GM19043 (cell line): Measurements from ENCODE around the gene HKDC1.

Source experiments
- ATAC-seq: cut with Tn5 transposase; IDR thresholded peaks from one replicate; pipeline ENCODE4 v1.9.1; 2021; ENCODE audit warnings: low read depth; ENCODE audit not compliant: unreplicated experiment

Gene HKDC1

DNA sequence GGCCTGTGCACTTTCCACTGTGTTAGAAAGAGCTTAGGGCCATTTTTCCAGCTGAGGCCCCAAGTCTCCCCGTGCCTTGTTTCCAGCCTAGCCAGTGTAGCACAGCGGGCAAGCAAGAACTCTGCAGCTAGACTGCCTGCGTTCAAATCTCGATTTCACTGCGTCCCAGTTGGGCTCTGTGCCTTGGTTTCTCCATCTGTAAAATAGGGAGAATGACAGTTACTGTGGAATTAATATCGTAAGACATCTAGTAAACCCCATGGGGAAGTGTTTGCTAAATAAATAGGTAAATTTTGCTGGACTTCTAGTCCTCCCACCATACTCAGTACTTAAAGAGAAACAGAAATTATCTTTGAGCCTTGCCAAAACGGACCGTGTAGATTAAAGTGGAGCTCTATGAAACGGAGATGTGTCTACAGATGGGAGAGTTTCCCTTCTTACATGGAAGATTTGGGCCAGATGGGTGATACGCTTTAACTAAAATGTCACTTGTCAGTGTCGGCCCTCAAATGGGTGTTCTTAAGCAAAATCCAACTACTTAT is 3.5 kb upstream of the HKDC1 start:
- ATAC-seq = no peak

DNA sequence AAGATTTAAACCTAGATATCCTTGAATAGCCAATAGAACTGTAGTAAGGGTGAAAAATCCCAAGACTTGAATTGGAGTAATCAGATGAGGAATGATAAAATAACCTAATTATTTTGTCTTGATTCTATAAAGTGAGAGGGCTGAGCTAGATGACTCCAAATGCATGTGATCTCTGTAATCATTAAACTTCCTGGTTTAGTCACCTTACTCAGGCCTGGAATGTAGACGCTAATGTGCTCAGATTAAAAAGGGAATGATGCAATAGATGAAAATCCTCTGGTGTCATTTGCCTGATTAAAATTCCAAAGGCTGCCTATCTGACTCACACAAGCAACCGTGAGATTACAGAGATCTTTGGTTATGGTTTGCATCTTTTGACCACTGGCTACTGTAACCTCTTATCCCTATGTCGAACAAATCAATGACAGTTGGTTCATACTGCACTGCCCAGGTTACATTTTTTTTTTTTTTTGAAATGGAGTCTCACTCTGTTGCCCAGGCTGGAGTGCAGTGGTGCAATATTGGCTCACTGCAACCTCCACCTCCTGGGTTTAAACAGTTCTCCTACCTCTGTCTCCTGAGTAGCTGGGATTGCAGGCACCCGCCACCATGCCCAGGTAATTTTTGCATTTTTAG is 2.9 kb upstream of the HKDC1 start:
- no peak for ATAC-seq

DNA sequence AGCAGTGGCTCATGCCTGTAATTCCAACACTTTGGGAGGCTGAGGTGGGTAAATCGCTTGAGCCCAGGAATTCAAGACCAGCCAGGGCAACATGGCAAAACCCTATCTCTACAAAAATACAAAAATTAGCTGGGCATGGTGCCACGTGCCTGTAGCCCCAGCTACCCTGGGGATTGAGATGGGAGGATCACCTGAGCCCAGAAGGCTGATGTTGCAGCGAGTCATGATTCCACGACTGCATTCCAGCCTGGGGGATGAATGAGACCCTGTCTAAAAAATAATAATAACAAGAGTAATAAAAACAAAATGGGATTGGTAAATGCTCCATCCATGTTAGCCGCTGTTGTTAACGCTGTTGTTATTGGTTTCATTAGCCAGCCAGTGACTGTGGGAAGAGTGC is 1.3 kb upstream of the HKDC1 start:
- no peak for ATAC-seq

DNA sequence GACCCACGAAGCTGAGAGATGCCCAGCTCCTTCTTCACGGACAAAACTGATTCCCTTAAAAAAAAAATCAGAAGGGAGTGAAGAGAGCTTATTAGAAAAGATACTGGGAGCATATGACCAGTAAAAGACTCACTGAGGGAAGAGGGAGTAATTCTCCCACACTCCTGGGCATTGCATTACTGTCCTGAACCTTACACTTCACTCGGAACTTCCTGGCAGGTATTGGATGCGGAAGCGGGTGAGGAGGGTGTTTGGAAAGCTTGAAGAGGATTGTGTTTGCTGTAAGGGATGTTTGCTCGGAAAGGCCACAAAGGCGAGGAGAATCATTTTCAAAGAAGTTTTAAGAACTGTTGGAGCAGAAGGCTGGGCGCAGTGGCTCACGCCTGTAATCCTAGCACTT is 375 bp downstream of the HKDC1 start:
- ATAC-seq = no peak

DNA sequence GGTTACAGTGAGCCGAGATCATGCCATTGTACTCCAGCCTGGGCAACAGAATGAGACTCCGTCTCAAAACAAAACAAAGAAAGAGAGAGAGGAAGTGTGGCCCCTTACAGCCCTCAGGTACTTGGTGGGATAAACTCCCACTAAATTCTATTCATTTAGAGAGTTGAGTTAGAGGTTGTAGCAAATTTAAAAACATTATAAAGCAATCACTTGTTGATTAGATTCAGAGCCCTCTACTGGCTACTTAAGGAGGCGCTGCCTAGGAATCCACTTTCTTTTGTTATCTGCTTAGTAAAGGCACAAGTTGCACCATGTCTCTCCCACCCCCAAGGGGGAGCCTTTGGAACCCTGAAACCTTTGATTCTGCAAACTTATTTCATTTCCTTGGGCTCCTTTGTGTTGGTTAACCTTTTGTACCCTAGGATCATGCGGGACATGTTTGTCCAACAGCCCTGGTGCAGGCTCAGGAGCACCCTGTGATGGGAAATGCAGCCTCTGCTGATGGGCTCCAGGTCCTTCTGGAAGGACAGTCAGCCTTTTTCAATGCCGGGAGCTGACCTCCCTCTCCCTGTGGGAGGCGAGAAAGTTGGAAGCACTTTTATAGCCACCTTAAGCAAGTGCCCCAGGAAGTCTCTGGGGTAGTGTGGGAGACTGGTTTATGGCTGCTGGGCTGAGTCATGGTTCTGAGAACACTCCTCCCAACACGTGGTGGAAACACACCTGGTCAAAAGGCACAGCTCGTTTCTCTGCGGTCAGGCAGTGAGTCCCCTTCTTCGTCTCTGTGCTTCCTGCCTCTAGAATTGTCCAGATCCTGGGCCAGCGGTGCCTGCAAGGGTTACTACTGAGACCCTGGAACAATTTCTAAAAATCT is 2.3 kb downstream of the HKDC1 start:
- ATAC-seq = peak; percentile 97

DNA sequence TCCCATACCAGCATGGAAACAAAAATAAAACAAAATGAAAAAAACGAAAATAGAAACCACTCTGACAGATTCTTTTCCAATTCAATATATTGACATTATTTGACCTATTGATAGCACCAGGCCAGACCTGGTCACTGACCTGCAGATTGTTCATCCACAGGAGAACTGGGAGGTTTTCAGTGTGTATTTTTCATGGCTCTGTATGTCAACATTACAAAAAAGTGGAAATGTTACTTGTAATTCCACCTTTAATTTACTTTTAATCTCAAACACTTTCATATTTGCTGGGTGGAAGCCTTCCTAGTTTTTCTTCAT is 2.9 kb downstream of the HKDC1 start:
- peak; percentile 15 for ATAC-seq

DNA sequence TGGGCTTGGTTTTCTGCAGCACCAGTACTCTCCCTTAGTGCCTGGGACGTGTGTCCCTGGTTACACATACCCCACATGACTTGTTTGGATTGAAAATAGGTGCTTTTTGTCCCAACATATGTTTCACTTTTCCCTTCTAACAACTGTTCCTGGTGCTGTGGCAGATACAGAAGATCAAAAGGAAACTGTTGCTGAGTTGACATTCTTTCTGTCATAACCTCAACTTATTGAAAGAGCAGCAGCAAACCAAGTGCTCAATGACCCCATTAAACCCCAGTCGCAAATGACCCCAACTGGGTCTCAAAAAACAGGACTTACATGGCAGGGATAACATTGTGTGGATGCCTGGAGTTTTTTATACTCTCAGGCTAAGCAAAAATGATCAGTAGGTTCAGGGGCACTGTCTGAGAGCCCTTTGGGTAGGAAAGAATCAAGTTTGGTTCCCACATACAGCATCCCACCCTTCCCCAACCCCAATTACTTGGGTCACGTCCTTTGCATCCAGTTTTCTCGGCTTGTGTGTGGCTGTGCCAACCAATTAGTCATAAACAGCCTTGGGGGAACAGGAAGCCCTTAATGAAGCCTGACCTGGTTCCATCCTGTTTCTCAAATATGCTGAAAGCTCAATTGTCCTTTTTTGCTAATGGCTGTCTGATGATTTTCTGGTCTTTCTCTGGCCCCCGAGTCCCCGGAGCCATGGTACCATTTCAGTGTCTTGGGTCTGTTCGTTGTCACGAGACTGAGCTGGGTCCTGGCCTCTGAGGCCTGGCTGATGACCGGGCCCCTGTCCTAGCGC is 4.9 kb downstream of the HKDC1 start:
- no peak for ATAC-seq

DNA sequence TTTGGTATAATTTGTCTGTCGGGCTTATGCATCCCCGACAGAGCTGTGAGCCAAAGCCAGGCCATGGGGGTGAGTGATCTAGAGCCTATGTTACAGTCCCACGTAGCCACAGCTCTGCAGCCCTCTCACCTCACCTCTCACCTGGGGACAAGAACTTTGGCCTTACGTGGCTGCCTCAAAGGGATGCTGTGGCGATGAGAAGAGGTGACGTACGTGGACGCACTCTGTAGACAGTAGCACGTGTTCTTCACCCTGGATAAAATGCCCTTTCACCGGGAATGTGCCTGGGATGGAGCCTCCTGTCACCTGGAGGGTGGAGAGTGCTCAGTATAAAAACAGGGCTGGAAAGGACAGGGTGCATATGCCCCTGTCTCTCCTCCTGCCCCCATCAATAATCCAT is 5.5 kb downstream of the HKDC1 start:
- no peak for ATAC-seq

DNA sequence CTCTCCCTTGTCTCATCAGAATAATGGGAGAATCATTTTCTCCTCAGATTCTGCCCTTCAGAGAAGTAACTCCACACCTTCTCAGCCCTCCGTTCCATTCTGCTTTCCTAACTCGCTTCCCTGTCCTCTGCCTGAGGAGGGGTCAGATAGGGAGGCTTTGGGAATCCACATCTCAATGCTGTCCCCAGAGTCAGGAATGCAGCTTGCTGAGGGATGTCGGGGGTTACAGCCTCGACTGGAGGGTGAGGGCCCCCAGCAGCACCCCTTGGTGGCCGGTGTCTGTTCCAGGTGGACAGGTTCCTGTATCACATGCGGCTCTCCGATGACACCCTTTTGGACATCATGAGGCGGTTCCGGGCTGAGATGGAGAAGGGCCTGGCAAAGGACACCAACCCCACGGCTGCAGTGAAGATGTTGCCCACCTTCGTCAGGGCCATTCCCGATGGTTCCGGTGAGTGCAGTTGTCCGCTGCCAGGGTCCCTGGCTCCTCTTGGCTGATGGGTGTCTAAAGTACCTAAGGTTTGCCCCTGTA is 6.9 kb downstream of the HKDC1 start:
- no peak for ATAC-seq

DNA sequence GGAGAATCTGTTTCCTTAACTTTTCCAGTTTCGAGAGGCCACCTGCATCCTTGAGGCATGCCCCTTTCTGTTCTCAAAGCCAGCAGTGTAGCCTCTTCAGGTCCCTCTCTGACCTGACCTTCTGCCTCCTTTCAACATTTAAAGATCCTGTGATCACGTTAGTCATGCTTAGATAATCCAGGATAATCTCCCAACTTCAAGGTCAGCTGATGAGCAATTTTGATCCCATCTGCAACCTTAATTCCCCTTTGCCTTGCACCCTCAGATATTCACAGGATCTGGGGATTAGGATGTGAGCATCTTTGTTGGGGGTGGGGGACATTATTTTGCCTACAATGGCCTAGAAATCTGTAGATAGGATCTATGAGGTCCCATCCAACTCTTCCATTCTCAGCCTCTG is 8.0 kb downstream of the HKDC1 start:
- ATAC-seq = no peak

DNA sequence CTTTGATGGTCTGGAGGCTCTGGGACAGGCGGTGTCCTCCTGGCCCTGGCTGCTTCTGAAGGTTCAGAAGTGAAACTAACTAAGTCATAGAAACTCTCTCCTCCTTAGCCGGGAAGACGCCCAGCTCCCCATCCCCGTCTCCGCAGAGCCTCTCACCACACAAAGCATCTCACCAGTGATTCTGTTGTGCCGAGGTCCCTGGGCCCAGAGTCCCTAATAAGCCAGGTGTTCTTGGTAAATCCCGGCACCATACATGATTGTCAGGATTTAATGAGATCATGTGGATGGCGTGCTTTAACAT is 9.4 kb downstream of the HKDC1 start:
- ATAC-seq = no peak

DNA sequence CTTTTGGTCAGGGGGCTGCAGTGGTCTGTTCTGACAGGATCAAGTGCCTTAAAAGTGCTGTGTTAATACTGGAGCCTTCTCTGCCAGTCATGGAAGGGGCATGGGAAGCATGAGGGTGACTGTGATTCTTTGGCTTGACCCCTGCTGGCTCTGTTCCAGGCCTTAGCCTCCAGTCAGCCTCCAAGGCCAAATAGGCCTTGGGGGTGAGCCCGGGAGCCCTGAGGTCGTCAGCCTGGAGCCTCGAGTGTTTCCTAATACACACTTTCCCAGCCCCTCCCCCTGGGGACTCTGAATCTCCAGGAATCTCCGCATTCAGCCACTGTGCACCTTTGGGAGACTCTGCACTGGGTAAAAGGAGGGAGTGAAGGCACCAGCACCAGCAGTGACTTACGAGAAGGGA is 10.0 kb downstream of the HKDC1 start:
- no peak for ATAC-seq

DNA sequence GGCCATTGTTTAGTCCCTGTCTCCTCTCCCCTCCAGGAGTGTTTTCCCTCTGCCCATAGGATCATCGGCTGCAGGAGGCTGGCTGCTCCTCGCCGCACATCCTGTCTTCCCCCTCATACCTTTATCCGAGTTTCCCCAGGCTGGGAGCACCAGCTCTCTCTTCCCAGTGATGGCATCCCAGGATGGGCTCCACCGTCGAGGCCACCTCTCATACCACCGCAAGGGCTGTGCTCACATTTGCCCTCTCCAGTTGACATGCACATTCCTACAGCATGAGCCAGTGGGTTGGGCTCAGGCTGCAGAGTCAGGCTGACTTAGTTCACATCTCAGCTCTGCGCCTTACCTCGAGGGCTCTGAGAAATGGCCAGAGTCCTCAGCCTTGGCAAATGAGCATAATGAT is 12.1 kb downstream of the HKDC1 start:
- ATAC-seq = no peak

DNA sequence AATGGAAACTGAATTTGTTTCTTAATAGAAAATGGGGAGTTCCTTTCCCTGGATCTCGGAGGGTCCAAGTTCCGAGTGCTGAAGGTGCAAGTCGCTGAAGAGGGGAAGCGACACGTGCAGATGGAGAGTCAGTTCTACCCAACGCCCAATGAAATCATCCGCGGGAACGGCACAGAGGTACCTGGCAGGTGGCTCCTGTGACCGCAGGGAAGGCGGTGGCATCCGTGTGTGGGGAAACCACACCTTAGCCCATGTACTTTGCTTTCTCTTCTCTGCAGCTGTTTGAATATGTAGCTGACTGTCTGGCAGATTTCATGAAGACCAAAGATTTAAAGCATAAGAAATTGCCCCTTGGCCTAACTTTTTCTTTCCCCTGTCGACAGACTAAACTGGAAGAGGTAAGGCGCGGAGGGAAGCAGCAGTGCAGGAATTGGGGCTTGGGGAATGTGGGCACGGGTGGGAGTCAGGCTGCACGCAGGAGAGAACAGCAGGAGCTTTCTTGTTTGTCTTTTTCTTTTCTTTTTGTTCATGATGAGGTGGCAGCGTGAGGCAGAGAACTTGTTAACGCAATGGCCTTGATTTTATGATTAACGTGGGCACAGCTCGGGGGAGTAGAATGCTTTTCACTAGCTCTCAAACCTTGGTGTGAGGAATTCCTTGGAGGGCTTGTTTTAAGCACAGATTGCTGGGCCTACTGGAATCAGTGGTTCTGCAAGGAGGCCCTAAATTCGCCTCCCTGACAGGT is 12.8 kb downstream of the HKDC1 start:
- ATAC-seq = no peak

DNA sequence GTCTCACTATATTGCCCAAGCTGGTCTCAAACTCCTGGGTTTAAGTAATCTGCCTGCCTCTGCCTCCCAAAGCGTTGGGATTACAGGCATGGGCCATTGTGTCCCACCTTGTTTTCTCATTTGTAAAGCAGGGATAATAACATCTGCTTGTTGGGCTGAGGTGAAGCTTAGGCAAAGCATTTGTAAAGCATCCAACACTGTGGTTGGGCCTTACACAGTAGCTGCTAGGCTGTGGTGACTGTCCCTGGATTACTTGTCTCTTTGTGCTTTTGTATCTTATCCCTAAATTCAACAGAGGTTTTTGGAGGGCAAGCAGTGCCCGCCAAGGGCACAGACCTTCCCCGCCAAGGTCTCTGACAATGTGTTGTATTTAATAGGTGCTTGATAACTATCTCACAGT is 14.3 kb downstream of the HKDC1 start:
- ATAC-seq = no peak

DNA sequence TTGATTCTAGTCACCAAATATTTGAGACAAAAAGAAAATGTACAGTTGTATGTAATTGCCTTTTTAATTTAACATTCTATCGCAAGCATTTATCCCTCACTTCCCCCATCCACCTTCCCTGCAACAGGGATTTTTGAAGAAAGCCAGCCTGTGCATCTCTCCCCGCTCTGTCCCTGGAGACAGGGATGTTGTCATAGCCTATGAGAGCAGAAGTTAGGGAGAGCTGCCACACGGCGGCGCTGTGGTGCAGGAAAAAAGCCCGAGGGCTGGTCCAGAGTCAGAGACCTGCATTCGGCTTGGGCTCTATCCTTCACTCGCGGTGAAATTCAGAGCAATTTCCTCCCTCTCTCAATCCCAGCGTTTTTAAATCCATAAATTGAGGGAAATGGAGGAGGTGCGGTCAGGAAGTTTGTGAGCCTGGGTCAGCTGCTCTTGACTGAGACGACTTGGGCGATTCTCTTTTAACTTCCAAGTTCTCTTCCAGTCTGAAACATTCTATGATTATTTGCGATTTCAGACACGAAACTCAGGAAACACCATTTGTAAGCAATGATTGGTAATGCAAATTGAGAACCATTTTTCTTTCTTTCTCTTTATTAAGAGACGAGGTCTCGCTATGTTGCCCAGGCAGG is 17.5 kb downstream of the HKDC1 start:
- peak; percentile 94 for ATAC-seq

DNA sequence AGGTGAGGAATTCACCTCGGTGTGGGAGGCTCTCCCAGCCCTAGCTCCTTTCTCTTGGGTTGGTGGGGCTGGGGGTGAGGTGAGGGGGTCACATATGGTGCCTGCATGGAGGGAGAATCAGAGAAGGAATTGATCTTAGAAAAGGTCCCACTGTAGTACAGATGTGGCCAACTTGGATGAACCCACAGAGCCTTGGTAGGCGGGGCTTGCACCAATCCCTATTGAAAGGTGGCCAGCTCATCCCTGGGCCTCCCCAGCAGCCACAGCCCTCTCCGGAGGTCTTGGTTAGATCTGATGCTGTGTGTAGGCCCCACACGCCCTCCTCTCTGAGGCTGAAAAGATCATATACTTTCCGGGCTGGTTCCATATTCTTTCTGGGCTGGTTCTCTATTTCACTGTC is 19.0 kb downstream of the HKDC1 start:
- ATAC-seq = no peak

DNA sequence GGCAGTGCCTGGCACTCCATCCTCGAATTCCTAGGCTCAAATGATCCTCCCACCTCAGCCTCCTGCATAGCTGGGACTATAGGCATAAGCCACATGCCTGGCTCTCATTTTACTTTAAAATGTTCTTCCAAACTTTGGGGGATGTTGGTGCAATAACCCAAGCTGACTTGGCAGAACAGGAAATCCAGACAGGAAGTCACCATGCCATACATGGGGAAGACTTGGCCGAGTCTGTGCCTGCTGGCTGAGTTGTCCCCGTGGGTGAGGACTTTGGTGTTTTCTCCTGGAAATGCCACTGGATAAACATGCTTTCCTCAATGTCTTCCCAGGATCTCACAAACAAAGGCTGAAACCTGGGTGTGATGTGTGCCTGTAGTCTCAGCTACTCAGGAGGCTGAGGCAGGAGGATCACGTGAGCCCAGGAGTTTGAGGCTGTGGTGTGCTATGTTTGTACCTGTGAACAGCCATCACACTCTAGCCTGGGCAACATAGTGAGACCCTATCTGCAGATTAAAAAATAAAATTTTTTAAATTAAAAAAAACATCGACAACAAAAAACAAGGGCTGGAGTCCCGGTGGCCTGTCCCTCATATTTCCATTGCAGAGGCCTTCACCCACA is 19.8 kb downstream of the HKDC1 start:
- ATAC-seq = no peak

DNA sequence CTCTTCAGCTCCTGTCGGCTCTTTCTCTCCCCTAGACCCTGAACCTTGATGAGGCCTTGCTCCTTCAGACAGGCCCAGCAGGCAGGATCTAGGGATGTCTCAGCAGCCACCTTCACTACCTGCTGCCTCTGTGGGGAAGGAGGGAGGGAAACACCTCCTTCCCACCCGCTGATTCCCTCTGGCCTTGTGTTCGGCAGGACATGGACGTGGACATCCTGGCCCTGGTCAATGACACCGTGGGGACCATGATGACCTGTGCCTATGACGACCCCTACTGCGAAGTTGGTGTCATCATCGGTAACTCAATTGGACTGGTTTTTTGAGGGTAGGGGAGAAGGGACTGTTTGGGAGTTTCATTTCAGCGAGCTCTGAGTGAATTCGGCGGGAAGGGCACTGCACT is 20.3 kb downstream of the HKDC1 start:
- ATAC-seq = no peak

DNA sequence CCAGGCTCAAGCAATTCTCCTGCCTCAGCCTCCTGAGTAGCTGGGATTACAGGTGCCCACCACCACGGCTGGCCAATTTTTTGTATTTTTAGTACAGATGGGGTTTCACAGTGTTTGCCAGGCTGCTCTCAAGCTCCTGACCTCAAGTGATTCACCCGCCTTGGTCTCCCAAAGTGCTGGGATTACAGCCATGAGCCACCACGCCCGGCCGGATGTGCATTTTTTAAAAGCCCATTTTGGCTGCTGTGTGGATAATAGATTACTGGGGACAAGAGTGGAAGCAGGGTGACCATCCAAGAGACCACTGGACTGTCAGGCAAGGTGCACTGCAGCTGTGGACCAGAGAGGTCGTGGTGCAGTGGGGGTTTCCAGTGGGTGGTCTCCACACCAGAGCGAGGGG is 21.4 kb downstream of the HKDC1 start:
- no peak for ATAC-seq
